ENCODE measurements around the gene ZSCAN20. TPM values are rescaled to one million over a fixed set of nuclear protein-coding genes. Genes with fewer than 3 reads are reported as not detected.

The ZSCAN20 gene
- total and polyA plus RNA-seq, 9 of the 15 experiments (the other 6 are each of a cell fraction or from before 2014, with no cell fraction given), result 0.36 to 3.3 (median 2.0) TPM

- TF ChIP-seq SAFB2 (IDR thresholded peaks at IDR 0.05; ENCODE audit: borderline replicate concordance, low read depth, low read length, severe bottlenecking) (no peak), POLR2B (IDR thresholded peaks at IDR 0.05; ENCODE audit: low read depth, partially characterized antibody) (peak; percentile 74), TCF7 (IDR thresholded peaks at IDR 0.05; ENCODE audit: borderline replicate concordance) (no peak), ZNF740 (CRISPR knock-in tag; IDR thresholded peaks at IDR 0.05) (no peak), ZNF740 (tag; IDR thresholded peaks at IDR 0.05) (no peak), ZNF408 (CRISPR knock-in tag; IDR thresholded peaks at IDR 0.05; ENCODE audit: low read depth) (no peak), NR2F6 (CRISPR knock-in tag; IDR thresholded peaks at IDR 0.05) (no peak), BRF2 (IDR thresholded peaks at IDR 0.05; ENCODE audit: borderline replicate concordance, insufficient read depth, insufficient read length) (no peak), ZKSCAN3 (CRISPR knock-in tag; IDR thresholded peaks at IDR 0.05) (no peak), ZNF75A (CRISPR knock-in tag; IDR thresholded peaks at IDR 0.05) (no peak), TCFL5 (CRISPR knock-in tag; conservative IDR thresholded peaks at IDR 0.05) (no peak), CBX3 (IDR thresholded peaks at IDR 0.05; ENCODE audit: borderline replicate concordance in 1 of 2, low read length in 2 of 2) (no peak), ZNF134 (CRISPR knock-in tag; conservative IDR thresholded peaks at IDR 0.05) (no peak), ARID3A (IDR thresholded peaks at IDR 0.05; ENCODE audit: borderline replicate concordance, low read depth, low read length) (0 out of 2 replicates have a peak, but pooled peaks have one; percentile 13), RBBP5 (IDR thresholded peaks at IDR 0.05; ENCODE audit: borderline replicate concordance, insufficient read depth, low read length, poor library complexity, severe bottlenecking) (no peak), ZNF444 (CRISPR knock-in tag; IDR thresholded peaks at IDR 0.05) (no peak), HDAC6 (IDR thresholded peaks at IDR 0.05; ENCODE audit: low read depth, low read length) (no peak), SAP30 (IDR thresholded peaks at IDR 0.05; ENCODE audit: borderline replicate concordance, insufficient read depth, low read depth, low read length, poor library complexity, severe bottlenecking) (no peak), SREBF2 (CRISPR knock-in tag; IDR thresholded peaks at IDR 0.05) (no peak)
Measured at GRCh38 chr1:33472269-33472980, at the start of gene ZSCAN20 (continued).

All from K562 (cell line).